ENCODE results near the gene POMC. TPM values are rescaled to one million over a fixed set of nuclear protein-coding genes. Genes with fewer than 3 reads are reported as not detected.

The POMC gene
- 1 to 10 TPM; 4.8 to 5.8 TPM for total RNA-seq

DNA sequence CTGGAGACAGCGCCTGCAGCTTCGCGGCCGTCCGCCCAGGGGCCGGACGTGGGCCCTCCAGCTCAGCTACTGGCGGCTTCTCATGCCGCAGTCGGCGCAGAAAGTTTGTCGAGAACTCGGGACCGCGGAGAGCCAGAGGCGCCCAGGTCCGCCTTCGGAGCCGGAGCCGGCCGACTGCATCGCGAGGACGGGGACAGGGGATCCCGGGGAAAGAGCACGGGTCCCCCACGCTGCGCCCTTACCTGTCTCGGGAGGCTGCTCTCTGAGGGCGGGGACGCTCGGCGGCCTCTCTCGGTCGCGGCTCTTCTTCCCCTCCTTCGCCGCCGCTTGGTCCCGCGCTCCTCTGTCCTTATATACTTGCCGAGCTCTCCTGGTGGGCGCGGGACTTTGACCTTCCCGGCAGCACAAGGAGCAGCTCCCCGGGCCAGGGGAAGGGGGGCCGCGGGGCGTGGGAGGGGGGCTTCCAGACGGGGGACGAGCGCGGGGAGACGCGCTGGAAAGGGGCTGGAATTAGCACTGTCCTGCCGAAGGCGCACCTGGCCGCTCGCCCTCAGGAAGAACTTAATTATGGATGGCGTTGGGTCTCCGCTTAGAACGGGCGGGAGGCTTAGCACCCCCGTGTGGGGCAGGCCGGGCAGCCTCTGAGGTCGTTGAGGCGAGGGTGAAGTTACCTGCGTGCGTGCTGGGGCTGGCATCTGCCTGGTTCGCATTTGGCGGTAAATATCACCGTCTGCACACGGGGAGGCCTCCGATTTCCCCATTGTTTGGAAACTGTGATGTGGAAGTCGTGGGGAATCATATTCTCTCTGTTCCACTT lies at the start of gene POMC:
Gene POMC, minus strand, starts transcription at position 325 of the 817 bp plus-strand sequence. CDS start 3,808 bp downstream, outside the sequence.
- CTCF ChIA-PET, result no interaction called here
- POLR2A ChIA-PET, result no interaction called here

DNA sequence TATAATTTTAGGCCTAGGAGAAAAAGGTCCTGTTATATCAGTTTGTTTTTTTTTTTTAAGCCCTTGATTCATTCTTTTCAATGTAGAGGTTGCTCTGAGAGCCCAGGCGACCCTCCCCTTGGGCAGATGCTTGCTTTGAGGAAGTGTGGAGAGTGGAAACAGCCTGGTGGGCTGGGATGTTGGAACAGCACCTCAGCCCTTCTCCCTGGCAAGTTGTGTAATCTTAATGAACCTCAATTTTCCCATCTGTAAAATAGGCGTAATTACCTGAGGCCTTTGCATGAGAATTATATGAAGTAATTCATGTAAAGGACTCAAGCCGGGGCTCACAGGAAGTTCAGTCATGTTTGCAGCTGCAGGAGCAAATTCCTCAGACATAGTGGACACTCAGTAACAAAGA lies 49.7 kb upstream of the POMC start:
- ChIA-PET CTCF (interaction anchor here (0.7 kb wide), 1 partner anchor 306 kb away, joined by 3 read pairs; no protein-coding TSS in a partner anchor), POLR2A (no interaction called here)

DNA sequence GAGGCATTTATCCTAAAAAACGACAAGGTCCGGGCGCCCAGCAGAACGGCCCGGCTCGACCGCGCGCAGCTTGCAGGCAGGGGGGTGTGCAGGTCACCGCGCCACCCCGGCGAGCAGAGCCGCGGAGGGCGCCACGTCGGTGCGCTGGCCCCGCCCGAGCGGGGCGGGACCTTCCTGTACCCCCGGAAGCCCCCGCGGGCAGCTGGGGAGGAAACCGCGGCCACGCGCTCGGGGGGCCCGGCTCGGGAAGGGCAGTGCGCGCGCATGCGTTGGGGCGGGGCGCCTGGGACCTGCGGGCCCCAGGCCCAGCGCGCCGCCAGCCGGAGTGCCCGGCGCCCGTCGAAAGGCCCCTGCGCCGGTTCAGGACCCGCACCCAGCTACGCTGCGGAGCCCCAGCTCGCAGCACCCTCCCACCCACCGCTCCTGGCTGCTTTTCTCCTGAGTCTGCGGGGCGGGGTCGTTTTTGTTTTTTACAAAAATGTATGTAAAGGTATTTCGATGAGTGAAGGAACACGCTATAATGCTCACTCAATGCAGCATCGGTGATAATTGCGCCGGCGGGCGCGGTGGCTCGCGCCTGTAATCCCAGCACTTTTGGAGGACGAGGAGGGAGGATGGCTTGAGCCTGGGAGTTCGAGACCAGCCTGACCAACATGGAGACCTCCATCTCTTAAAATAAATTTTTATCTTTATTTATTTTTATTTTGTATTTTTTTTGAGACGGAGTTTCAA lies 47.7 kb upstream of the POMC start:
- ChIA-PET CTCF (interaction anchor here (1.6 to 1.8 kb wide), 2 partner anchors 20 to 243 kb away, joined by 4 read pairs; no protein-coding TSS in a partner anchor), POLR2A (interaction anchor here (0.6 kb wide), 1 partner anchor 461 kb away, joined by 3 read pairs; no protein-coding TSS in a partner anchor)

DNA sequence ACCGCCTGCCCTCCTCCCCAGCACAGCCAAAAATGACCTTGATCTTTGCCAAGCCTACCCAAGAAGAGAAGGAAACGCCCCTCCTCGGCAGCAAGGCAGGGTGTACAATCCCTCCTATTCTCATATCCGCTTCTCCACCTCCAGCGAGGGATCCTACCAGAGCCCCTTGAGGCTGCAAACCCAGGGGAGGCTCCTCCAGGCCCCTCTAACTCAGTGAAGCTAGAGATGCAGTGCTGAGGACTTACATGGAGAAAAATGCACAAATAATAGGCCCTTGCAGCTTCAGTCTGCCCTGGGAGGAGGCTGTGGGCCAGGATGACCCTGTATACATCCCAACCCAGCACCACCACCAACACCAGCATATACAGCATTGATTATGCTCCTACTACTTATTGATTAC lies 46.9 kb upstream of the POMC start:
- POLR2A ChIA-PET, result no interaction called here

GRCh38 chr2:25213229-25213628 lies 44.8 kb upstream of the POMC start:
- ChIA-PET POLR2A (no interaction called here), CTCF (interaction anchor here (1.2 kb wide), 1 partner anchor 15 kb away, joined by 3 read pairs; no protein-coding TSS in a partner anchor)

More for the DNA sequence above, 46.9 kb upstream of the POMC start:
- CTCF ChIA-PET, result interaction anchor here (1.8 kb wide), 1 partner anchor 242 kb away, joined by 4 read pairs; no protein-coding TSS in a partner anchor

- ChIA-PET CTCF (interaction anchor here (1.2 kb wide), 1 partner anchor 9 kb away, joined by 3 read pairs; no protein-coding TSS in a partner anchor), POLR2A (interaction anchor here (0.6 kb wide), 2 partner anchors 37 to 132 kb away, joined by 3 to 5 read pairs; no protein-coding TSS in a partner anchor)
These were observed 42.5 kb upstream of the POMC start for GRCh38 chr2:25210923-25211322.

DNA sequence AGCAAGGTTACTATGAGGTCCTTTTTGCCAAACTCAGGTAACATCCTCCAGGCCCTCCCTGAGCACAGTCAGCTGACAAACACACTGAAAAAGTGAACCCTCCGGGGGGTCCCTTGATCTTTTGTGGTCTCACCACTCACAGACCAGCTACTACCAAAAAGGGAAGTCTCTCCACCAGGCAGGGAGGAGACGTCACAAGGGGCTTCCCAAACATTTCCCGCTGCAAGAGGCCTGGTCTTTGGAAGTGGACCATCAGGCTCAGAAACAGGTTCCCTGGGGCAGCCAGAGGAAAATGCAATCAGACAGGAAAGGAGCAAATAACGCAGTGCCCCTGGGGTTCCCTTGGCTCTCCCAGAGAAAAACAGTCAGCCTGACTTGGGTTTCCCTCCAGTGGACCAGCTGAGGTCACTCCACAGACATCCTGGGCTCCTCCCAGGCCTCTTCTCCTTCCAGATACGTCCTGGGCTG lies 38.7 kb upstream of the POMC start:
- ChIA-PET POLR2A (interaction anchor here (0.6 kb wide), 1 partner anchor 24 kb away, joined by 3 read pairs; no protein-coding TSS in a partner anchor), CTCF (interaction anchor here (1.7 kb wide), 1 partner anchor 11 kb away, joined by 7 read pairs; no protein-coding TSS in a partner anchor)

DNA sequence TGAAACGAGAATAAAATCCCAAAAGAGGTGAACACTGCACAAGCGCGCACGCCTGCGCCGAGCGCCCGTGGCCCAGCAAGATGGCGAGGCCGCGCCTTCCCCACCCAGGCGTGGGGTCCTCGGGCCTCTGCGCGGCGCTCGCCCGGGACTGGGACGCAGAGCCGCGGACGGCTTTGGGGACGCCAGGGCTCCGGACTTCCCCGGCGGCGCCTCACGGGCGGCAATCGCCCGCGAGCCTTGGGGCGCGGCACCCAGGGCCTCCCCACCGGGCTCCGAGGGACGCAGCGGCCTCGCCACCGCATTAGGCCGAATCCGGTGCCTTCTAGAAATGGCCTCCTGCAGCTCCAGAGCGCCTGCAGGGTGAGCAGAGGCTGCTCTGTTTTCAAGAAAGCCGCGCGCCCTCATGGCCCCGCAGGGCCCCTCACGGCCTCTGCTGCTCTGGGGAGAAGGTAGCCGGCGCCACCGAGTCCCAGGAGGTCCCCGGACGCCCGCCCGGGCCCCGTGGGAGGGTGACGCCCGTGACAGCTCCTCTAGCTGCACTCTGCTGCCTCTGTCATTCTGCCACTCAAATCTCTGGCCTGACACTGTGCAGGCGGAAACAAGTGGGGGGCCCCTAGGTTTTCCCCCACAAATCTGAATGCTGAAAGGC lies 35.9 kb upstream of the POMC start:
- CTCF ChIA-PET, result no interaction called here

DNA sequence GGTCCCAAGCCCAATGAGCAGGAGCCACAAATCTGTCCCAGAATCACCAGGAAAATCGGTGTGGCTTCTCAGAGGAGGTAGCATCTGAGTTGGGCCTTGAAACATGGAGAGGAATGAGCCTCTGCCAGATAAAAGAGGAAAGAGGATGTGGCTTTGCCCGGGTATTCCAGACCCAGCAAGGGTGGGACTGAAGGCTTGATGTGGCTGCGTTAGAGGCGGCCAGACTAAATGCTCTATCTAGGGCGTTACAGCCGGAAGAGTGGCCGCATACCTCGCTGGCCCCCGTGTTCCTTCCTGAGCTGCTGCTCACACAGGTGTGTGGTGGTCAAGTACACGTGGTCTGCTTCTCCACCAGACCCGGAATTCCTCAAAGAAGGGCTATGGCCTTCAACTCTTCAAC lies 33.9 kb upstream of the POMC start:
- POLR2A ChIA-PET, result no interaction called here
- CTCF ChIA-PET, result interaction anchor here (0.6 kb wide), 1 partner anchor 8 kb away, joined by 3 read pairs; no protein-coding TSS in a partner anchor

More for the DNA sequence above, 35.9 kb upstream of the POMC start:
- POLR2A ChIA-PET, result no interaction called here

DNA sequence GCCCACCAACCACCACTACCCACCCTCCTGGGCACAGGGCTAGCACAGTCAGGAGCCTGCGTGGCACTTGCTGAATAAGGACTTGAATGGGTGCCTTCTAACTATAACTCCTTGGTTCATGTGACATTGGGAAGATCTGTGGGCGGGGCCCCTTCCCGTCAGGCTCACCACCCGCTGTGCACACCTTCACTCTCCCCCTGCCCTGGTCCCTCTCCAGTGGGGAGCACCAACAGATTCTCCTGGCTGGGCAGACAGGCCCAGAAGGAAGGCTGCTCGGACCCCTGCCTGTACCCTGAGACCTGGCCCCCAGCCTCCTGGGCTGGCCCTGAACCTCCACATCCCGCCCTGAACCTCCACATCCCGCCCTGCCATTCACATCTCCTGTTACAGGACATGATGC lies 33.4 kb upstream of the POMC start:
- ChIA-PET POLR2A (no interaction called here), CTCF (no interaction called here)

- POLR2A ChIA-PET, result no interaction called here
- CTCF ChIA-PET, result no interaction called here
These were observed 32.9 kb upstream of the POMC start for GRCh38 chr2:25201265-25201664.

DNA sequence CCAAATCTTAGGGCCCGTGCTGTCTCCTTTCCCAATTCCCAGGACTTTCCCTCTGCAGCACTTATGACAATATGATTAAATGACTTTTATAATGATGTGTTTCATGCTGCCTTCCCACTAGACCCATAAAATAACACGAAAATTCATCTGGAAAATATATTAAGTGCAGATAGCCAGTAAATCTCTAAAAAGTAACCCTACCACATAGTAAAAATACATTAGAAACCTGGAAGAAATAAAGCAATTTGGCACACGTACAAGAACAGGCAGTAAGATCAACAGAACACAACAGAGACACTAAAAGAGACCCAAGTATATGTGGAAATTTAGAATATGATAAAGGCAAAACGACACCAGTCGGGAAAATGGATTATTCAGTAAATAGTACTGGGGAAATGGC lies 30.2 kb upstream of the POMC start:
- POLR2A ChIA-PET, result no interaction called here
- CTCF ChIA-PET, result no interaction called here

DNA sequence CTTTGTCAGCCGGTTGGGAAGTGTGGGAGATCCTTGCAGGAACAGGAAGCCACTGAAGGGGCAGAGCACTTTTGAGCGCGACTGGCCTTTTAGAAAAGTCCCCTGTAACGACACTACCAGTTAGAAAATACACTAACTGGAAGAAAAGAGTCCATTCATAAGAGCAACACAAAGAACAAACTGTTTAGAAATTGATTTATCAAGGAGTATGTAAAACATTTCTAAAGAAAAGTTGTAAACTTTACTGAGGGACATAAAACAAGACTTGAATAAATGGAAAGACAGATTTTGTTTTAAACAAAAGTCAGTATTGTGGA lies 29.8 kb upstream of the POMC start:
- CTCF ChIA-PET, result no interaction called here
- POLR2A ChIA-PET, result no interaction called here

DNA sequence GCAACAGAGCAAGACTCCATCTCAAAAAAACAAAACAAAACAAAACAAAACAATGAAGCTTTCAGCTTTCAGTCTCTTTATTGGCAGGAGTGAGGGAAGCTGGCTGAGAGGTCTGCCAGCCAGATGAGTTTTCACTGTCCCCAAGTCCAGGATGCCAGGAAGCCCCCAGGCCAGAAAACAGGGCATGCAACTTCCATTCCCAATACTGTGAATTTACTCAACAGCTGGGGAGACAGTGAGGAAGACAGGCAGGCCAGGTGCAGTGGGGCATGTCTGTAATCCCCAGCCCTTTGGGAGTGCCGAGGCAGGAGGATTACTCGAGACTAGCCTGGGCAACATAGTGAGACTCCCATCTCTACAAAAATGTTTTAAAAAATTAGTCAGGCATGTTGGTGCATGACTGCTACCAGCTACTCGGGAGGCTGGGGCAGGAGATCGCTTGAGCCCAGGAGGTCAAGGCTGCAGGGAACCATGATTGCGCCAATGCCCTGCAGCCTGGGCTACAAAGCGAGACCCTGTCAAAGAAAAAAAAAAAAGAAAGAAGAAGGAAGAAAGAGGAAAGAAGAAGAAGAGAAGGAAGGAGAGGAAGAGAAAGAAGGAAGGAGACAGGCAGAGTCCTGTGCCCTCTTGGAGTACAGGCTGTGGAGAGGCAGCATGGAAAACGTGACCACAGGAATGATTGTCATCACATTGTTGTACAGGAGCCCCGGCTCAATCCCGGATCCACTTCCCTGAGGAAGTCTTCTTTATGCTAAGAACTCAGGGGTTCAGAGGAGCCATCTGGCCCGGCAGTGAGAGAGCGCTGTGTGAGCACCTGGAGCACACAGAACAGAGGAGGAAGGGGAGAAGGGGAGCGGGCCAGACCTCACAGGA lies 29.2 kb upstream of the POMC start:
- CTCF ChIA-PET, result interaction anchor here (1.2 to 3.0 kb wide), 6 partner anchors 10 to 377 kb away, joined by 3 to 18 read pairs (median 6); no protein-coding TSS in a partner anchor
- POLR2A ChIA-PET, result interaction anchor here (0.7 kb wide), 1 partner anchor 626 kb away, joined by 6 read pairs; no protein-coding TSS in a partner anchor

GRCh38 chr2:25194576-25195122 lies 26.3 kb upstream of the POMC start:
- ChIA-PET POLR2A (no interaction called here), CTCF (interaction anchor here (0.6 to 3.0 kb wide), 3 partner anchors 58 to 219 kb away, joined by 3 to 18 read pairs (median 3); no protein-coding TSS in a partner anchor)

- ChIA-PET POLR2A (no interaction called here), CTCF (no interaction called here)
These were observed 22.2 kb upstream of the POMC start for GRCh38 chr2:25190536-25190935.

DNA sequence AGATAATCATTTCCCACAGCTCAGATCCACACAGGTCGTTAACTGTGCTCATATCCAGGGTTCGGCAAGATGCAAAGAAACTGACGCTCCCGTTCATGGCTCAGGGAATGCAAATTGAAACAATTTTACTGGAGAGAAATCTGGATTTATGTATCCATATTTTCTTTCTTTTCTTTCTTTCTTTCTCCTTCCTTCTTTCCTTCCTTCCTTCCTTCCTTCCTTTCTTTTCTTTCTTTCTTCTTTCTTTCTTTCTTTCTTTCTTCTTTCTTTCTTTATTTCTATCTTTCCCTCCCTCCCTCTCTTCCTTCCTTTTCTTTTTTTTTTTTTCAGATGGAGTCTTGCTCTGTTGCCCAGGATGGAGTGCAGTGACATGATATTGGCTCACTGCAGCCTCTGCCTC lies 20.0 kb upstream of the POMC start:
- CTCF ChIA-PET, result no interaction called here
- POLR2A ChIA-PET, result no interaction called here

DNA sequence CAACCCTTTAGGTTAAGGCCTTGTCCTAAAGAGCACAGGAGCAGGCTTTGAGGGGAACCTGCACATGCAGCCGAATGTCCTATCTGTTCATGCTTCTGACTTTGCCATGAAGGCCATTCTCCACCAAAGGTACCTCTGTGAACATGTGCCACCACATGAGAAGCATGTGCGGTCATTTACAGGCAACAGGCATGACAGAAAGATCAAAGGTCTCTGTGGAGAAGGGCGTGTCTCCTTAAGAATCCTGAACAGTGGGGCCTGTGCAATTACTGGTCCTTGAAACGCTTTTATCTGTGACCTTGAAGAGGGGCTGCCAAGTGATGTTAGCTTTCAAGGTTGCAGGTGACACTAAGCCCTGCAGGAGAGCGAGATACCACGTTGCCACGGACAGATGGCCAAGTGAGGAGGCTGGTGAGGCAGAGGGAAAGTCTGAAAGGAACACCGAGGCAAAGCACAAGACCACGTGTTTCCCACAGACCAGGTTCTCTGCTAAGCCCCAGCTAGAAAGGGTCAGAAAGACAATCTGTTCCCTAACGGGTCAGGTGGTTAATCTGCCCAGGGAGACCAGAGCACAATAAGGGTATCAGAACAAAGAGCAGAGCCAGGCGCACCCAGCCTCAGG lies 19.5 kb upstream of the POMC start:
- CTCF ChIA-PET, result interaction anchor here (0.6 to 0.7 kb wide), 2 partner anchors 22 to 422 kb away, joined by 3 read pairs; no protein-coding TSS in a partner anchor
- POLR2A ChIA-PET, result no interaction called here
